ENCODE results near the gene HAPLN1.

- TF ChIP-seq MAZ (IDR thresholded peaks at IDR 0.05; ENCODE audit: borderline replicate concordance, low read depth, low read length) (peak; percentile 14; the same call in 1 of the 2 replicates), POLR2A (IDR thresholded peaks at IDR 0.05; ENCODE audit: low read depth, low read length) (no peak), MXI1 (IDR thresholded peaks at IDR 0.05; ENCODE audit: borderline replicate concordance, low read depth, low read length) (no peak), RAD21 (IDR thresholded peaks at IDR 0.05; ENCODE audit: low read length) (peak; percentile 81), BHLHE40 (IDR thresholded peaks at IDR 0.05; ENCODE audit: low read depth, low read length) (no peak), FOS (IDR thresholded peaks at IDR 0.05; ENCODE audit: low read depth, low read length) (no peak), RFX5 (IDR thresholded peaks at IDR 0.05; ENCODE audit: low read depth, low read length) (no peak), CEBPB (IDR thresholded peaks at IDR 0.05; ENCODE audit: low read depth, low read length) (no peak), ELK1 (IDR thresholded peaks at IDR 0.05; ENCODE audit: borderline replicate concordance, low read depth, low read length) (no peak)
- TF ChIP-seq, protein P1, sequence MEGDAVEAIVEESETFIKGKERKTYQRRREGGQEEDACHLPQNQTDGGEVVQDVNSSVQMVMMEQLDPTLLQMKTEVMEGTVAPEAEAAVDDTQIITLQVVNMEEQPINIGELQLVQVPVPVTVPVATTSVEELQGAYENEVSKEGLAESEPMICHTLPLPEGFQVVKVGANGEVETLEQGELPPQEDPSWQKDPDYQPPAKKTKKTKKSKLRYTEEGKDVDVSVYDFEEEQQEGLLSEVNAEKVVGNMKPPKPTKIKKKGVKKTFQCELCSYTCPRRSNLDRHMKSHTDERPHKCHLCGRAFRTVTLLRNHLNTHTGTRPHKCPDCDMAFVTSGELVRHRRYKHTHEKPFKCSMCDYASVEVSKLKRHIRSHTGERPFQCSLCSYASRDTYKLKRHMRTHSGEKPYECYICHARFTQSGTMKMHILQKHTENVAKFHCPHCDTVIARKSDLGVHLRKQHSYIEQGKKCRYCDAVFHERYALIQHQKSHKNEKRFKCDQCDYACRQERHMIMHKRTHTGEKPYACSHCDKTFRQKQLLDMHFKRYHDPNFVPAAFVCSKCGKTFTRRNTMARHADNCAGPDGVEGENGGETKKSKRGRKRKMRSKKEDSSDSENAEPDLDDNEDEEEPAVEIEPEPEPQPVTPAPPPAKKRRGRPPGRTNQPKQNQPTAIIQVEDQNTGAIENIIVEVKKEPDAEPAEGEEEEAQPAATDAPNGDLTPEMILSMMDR (conservative IDR thresholded peaks at IDR 0.05; ENCODE audit: low read depth, low read length): peak; percentile 79
- TF ChIP-seq, protein P2, sequence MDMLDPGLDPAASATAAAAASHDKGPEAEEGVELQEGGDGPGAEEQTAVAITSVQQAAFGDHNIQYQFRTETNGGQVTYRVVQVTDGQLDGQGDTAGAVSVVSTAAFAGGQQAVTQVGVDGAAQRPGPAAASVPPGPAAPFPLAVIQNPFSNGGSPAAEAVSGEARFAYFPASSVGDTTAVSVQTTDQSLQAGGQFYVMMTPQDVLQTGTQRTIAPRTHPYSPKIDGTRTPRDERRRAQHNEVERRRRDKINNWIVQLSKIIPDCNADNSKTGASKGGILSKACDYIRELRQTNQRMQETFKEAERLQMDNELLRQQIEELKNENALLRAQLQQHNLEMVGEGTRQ (IDR thresholded peaks at IDR 0.05; ENCODE audit: low read depth, low read length): no peak
These were observed 1.6 kb upstream of the HAPLN1 start for GRCh38 chr5:83721953-83722901.
